ENCODE data around the gene NECAP2. TPM values are rescaled to one million over a fixed set of nuclear protein-coding genes. Genes with fewer than 3 reads are reported as not detected.

The NECAP2 gene
- polyA plus RNA-seq, 1 of the 3 experiments (the other 2 are of a cell fraction), result 100.0 TPM

DNA sequence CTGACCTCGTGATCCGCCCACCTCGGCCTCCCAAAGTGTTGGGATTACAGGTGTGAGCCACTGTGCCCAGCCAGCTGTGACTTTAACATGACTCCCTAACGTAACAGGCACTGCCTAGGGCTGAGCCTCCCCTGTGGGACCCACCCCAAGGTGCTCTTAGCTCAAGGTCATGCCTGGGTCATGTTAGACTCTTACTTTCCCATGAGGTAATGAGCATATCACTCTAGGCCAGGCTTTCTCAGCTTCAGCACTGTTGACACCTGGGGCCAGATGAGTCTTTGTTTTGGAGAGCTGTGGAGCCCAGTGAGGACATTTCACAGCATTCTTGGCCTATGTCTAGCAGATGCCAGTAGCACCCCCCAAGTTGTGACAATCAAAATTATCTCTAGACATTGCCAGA lies 4.5 kb downstream of the NECAP2 start:
- no peak overlapping the region for H2AFZ ChIP-seq (ENCODE audit: low read depth)
- H3K27me3 ChIP-seq (ENCODE audit: insufficient read depth), result no peaks in the 10 kb centered on the region
- no peak overlapping the region for H3K27ac ChIP-seq (ENCODE audit: low read depth in 2 of 2, low read length in 1 of 2)
- no peak for DNase-seq
- peaks cover 38 to 55% of the 10 kb centered on the region in 2 experiments for H3K36me3 ChIP-seq (replicated peaks in 1 of 2; ENCODE audit: control insufficient read depth in 1 of 2, insufficient read depth in 2 of 2, low read length in 1 of 2)
- no peaks in the 10 kb centered on the region for H3K9me3 ChIP-seq
- no peak overlapping the region for H3K9ac ChIP-seq
- WGBS (ENCODE audit: low lambda C conversion rate), result 96% methylated on average over 3 of the region's 4 CpGs
- H3K79me2 ChIP-seq (ENCODE audit: insufficient read depth), result peaks cover 79% of the 10 kb centered on the region
- H3K4me1 ChIP-seq (ENCODE audit: control insufficient read depth in 1 of 2, insufficient read depth in 2 of 2, low read depth in 1 of 2, low read length in 1 of 2), result peaks cover 2 to 5% of the 10 kb centered on the region in 2 experiments; a peak in 1 of 4 replicates
- ChIA-PET POLR2A (no interaction called here), CTCF (no interaction called here)
- H3K4me3 ChIP-seq (ENCODE audit: low read depth in 2 of 2, low read length in 1 of 2), result no peak overlapping the region
- no peaks in the 10 kb centered on the region for H3K9me2 ChIP-seq
- peaks cover 9% of the 10 kb centered on the region; the same call in 1 of the 2 replicates for H4K20me1 ChIP-seq (ENCODE audit: insufficient read depth)
- H3K4me2 ChIP-seq, result no peak overlapping the region
- TF ChIP-seq, protein P1, sequence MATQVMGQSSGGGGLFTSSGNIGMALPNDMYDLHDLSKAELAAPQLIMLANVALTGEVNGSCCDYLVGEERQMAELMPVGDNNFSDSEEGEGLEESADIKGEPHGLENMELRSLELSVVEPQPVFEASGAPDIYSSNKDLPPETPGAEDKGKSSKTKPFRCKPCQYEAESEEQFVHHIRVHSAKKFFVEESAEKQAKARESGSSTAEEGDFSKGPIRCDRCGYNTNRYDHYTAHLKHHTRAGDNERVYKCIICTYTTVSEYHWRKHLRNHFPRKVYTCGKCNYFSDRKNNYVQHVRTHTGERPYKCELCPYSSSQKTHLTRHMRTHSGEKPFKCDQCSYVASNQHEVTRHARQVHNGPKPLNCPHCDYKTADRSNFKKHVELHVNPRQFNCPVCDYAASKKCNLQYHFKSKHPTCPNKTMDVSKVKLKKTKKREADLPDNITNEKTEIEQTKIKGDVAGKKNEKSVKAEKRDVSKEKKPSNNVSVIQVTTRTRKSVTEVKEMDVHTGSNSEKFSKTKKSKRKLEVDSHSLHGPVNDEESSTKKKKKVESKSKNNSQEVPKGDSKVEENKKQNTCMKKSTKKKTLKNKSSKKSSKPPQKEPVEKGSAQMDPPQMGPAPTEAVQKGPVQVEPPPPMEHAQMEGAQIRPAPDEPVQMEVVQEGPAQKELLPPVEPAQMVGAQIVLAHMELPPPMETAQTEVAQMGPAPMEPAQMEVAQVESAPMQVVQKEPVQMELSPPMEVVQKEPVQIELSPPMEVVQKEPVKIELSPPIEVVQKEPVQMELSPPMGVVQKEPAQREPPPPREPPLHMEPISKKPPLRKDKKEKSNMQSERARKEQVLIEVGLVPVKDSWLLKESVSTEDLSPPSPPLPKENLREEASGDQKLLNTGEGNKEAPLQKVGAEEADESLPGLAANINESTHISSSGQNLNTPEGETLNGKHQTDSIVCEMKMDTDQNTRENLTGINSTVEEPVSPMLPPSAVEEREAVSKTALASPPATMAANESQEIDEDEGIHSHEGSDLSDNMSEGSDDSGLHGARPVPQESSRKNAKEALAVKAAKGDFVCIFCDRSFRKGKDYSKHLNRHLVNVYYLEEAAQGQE (IDR thresholded peaks at IDR 0.05; ENCODE audit: low read depth, low read length), result no peak
- no peak for TF ChIP-seq ZBTB33 (IDR thresholded peaks at IDR 0.05; ENCODE audit: borderline replicate concordance, low read depth)
- TF ChIP-seq SIN3A (IDR thresholded peaks at IDR 0.05; ENCODE audit: borderline replicate concordance, low read depth, low read length), result no peak
- TF ChIP-seq, protein P2, sequence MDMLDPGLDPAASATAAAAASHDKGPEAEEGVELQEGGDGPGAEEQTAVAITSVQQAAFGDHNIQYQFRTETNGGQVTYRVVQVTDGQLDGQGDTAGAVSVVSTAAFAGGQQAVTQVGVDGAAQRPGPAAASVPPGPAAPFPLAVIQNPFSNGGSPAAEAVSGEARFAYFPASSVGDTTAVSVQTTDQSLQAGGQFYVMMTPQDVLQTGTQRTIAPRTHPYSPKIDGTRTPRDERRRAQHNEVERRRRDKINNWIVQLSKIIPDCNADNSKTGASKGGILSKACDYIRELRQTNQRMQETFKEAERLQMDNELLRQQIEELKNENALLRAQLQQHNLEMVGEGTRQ (IDR thresholded peaks at IDR 0.05; ENCODE audit: borderline replicate concordance, low read depth, low read length), result no peak
- TF ChIP-seq MXI1 (IDR thresholded peaks at IDR 0.05; ENCODE audit: low read depth, low read length), result no peak
- no peak for TF ChIP-seq SMC3 (IDR thresholded peaks at IDR 0.05; ENCODE audit: low read depth, low read length)
- H3F3A ChIP-seq (replicated peaks; ENCODE audit: insufficient read depth), result peaks cover 1% of the 10 kb centered on the region

- H3K4me3 ChIP-seq (ENCODE audit: low read depth in 2 of 2, low read length in 1 of 2), result no peak overlapping the region
- H3K4me2 ChIP-seq, result no peak overlapping the region
- no peak overlapping the region for H2AFZ ChIP-seq (ENCODE audit: low read depth)
- H3K27ac ChIP-seq (ENCODE audit: low read depth in 2 of 2, low read length in 1 of 2), result no peak overlapping the region
- 97% methylated on average over 10 of the region's 10 CpGs for WGBS (ENCODE audit: low lambda C conversion rate)
- no peaks in the 10 kb centered on the region for H3K9me3 ChIP-seq
- H4K20me1 ChIP-seq (ENCODE audit: insufficient read depth), result peaks cover 15% of the 10 kb centered on the region; the same call in 1 of the 2 replicates
- ChIA-PET CTCF (no interaction called here), POLR2A (no interaction called here)
- peaks cover 45 to 64% of the 10 kb centered on the region in 2 experiments for H3K36me3 ChIP-seq (replicated peaks in 1 of 2; ENCODE audit: control insufficient read depth in 1 of 2, insufficient read depth in 2 of 2, low read length in 1 of 2)
- H3K9me2 ChIP-seq, result no peaks in the 10 kb centered on the region
- DNase-seq, result no peak
- H3K27me3 ChIP-seq (ENCODE audit: insufficient read depth), result no peaks in the 10 kb centered on the region
- H3K4me1 ChIP-seq (ENCODE audit: control insufficient read depth in 1 of 2, insufficient read depth in 2 of 2, low read depth in 1 of 2, low read length in 1 of 2), result peaks cover 0 to 2% of the 10 kb centered on the region in 2 experiments; a peak in 1 of 4 replicates
- peaks cover 6% of the 10 kb centered on the region for H3F3A ChIP-seq (replicated peaks; ENCODE audit: insufficient read depth)
- H3K79me2 ChIP-seq (ENCODE audit: insufficient read depth), result peaks cover 82% of the 10 kb centered on the region
- H3K9ac ChIP-seq, result no peak overlapping the region
- TF ChIP-seq GATA2 (CRISPR knock-in tag; IDR thresholded peaks at IDR 0.05) (no peak), RCOR1 (IDR thresholded peaks at IDR 0.05; ENCODE audit: low read length) (no peak), TAF1 (IDR thresholded peaks at IDR 0.05; ENCODE audit: borderline replicate concordance, low read depth, low read length) (no peak), GABPA (IDR thresholded peaks at IDR 0.05; ENCODE audit: low read depth) (no peak), TCF12 (IDR thresholded peaks at IDR 0.05) (no peak), FOXJ3 (CRISPR knock-in tag; IDR thresholded peaks at IDR 0.05) (no peak), IRF3 (IDR thresholded peaks at IDR 0.05; ENCODE audit: low read depth, low read length) (no peak), CTCF (IDR thresholded peaks at IDR 0.05) (no peak), JUND (IDR thresholded peaks at IDR 0.05) (no peak), SMC3 (IDR thresholded peaks at IDR 0.05; ENCODE audit: low read depth, low read length) (no peak)
- TF ChIP-seq, protein P2 (IDR thresholded peaks at IDR 0.05; ENCODE audit: borderline replicate concordance, low read depth, low read length), result no peak
- TF ChIP-seq, protein P3, sequence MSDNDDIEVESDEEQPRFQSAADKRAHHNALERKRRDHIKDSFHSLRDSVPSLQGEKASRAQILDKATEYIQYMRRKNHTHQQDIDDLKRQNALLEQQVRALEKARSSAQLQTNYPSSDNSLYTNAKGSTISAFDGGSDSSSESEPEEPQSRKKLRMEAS (IDR thresholded peaks at IDR 0.05; ENCODE audit: low read depth), result no peak
These were observed 5.6 kb downstream of the NECAP2 start for GRCh38 chr1:16446116-16446515.

Measured in SK-N-SH (cell line).